SU-DHL-6 (cell line): ENCODE results near the gene ARFGAP1.
"Not testable (repeated sequence)": the region's sequence is repeated elsewhere in the genome, so short reads cannot be mapped to it uniquely, and the experiment has no call there.

Experiments used
- H2AFZ ChIP-seq: fragments of 200-600 bp; sonication (generic); 2 replicates; pipeline ENCODE4 v1.6.1; 2014; ENCODE audit warnings: low read depth, mild to moderate bottlenecking, moderate library complexity, mixed read lengths, antibody characterized with exemption, low read length; ENCODE audit not compliant: severe bottlenecking
- H3F3A ChIP-seq: fragments of 200-600 bp; shearing (Covaris generic); 2 replicates; pipeline ENCODE4 v1.6.0; 2016; ENCODE audit warnings: antibody characterized with exemption, mild to moderate bottlenecking; ENCODE audit not compliant: insufficient read depth
- H3K27ac ChIP-seq: fragments of 200-600 bp; sonication (generic); 2 replicates; pipeline ENCODE4 v1.5.1; 2016; ENCODE audit warnings: low read depth, mild to moderate bottlenecking, low read length, moderate library complexity, mixed read lengths
- H3K27me3 ChIP-seq: fragments of 200-600 bp; sonication (generic), shearing (Covaris generic); 2 replicates; pipeline ENCODE4 v1.6.0; 2014; ENCODE audit warnings: mild to moderate bottlenecking, low read length
- H3K36me3 ChIP-seq: fragments of 200-600 bp; sonication (generic); 2 replicates; pipeline ENCODE4 v1.6.1; 2014; ENCODE audit warnings: mild to moderate bottlenecking, low read length, mixed read lengths
- H3K4me2 ChIP-seq: fragments of 300-600, 200-600 bp; shearing (Covaris generic), sonication (generic); 2 replicates; pipeline ENCODE4 v1.6.0; 2014; ENCODE audit warnings: low read length, low read depth, mild to moderate bottlenecking; ENCODE audit not compliant: poor library complexity, severe bottlenecking
- H3K4me3 ChIP-seq: fragments of 200-600 bp; sonication (generic); 2 replicates; pipeline ENCODE4 v1.5.1; 2014; ENCODE audit warnings: antibody characterized with exemption, low read length, mild to moderate bottlenecking, mixed read lengths; ENCODE audit not compliant: insufficient read depth, poor library complexity, severe bottlenecking
- H3K79me2 ChIP-seq: fragments of 200-600 bp; sonication (generic); 2 replicates; pipeline ENCODE4 v1.6.1; 2014; ENCODE audit warnings: mild to moderate bottlenecking, low read length, moderate library complexity; ENCODE audit not compliant: insufficient read depth
- H3K9ac ChIP-seq: fragments of 200-600 bp; sonication (generic); 2 replicates; pipeline ENCODE4 v1.7.0; 2014; ENCODE audit warnings: mild to moderate bottlenecking, low read length
- H3K9me2 ChIP-seq: fragments of 200-600 bp; sonication (generic); replicated peaks from 2 replicates; pipeline ENCODE4 v1.6.1; 2014; ENCODE audit warnings: low read length; ENCODE audit not compliant: insufficient read depth
- H3K9me3 ChIP-seq: fragments of 200-600 bp; sonication (generic); 2 replicates; pipeline ENCODE4 v1.6.1; 2014; ENCODE audit warnings: low read length, mixed read lengths; ENCODE audit not compliant: insufficient read depth
- H4K20me1 ChIP-seq: fragments of 200-600 bp; sonication (generic); 2 replicates; pipeline ENCODE4 v1.6.1; 2014; ENCODE audit warnings: low read depth, mild to moderate bottlenecking, antibody characterized with exemption, low read length, moderate library complexity, mixed read lengths
- CTCF ChIP-seq: fragments of 200-600 bp; sonication (generic); IDR thresholded peaks from one replicate; pipeline ENCODE4 v1.5.1; 2017; ENCODE audit warnings: antibody characterized with exemption, mild to moderate bottlenecking, low read length, moderate library complexity; ENCODE audit not compliant: insufficient read depth, poor library complexity, severe bottlenecking
- EZH2phosphoT487 ChIP-seq: fragments of 200-600 bp; sonication (generic), shearing (Covaris generic); conservative IDR thresholded peaks from 2 replicates; pipeline ENCODE4 v1.6.1; 2018; ENCODE audit warnings: mild to moderate bottlenecking, antibody characterized with exemption, low read length, moderate library complexity, mixed read lengths

Gene ARFGAP1

GRCh38 chr20:63334356-63334755 is 61.7 kb downstream of the ARFGAP1 start:
- H3K9me3 ChIP-seq, result no peaks in the 10 kb centered on the region
- no peaks in the 10 kb centered on the region for H3K9me2 ChIP-seq
- H3K4me3 ChIP-seq, result no peak overlapping the region
- H3K27ac ChIP-seq, result no peak overlapping the region
- H3K4me2 ChIP-seq, result no peak overlapping the region
- H3K79me2 ChIP-seq, result no peaks in the 10 kb centered on the region
- H2AFZ ChIP-seq, result no peak overlapping the region
- TF ChIP-seq EZH2phosphoT487, result no peak
- TF ChIP-seq CTCF, result no peak
- H3K36me3 ChIP-seq, result no peaks in the 10 kb centered on the region
- no peak overlapping the region for H3K9ac ChIP-seq
- no peaks in the 10 kb centered on the region for H3K27me3 ChIP-seq
- H3F3A ChIP-seq, result no peaks in the 10 kb centered on the region
- no peaks in the 10 kb centered on the region for H4K20me1 ChIP-seq

- not testable (repeated sequence) for H3K36me3 ChIP-seq, H3K4me3 ChIP-seq, H3F3A ChIP-seq, H3K79me2 ChIP-seq, H2AFZ ChIP-seq, H3K9ac ChIP-seq, H3K27ac ChIP-seq, H4K20me1 ChIP-seq, H3K4me2 ChIP-seq, H3K27me3 ChIP-seq, H3K9me3 ChIP-seq, H3K9me2 ChIP-seq
These were observed 62.4 kb downstream of the ARFGAP1 start for GRCh38 chr20:63335060-63335459.

GRCh38 chr20:63335711-63336110 is 63.1 kb downstream of the ARFGAP1 start:
- no peaks in the 10 kb centered on the region for H3K27me3 ChIP-seq
- H3K9me2 ChIP-seq, result no peaks in the 10 kb centered on the region
- no peak overlapping the region for H3K4me2 ChIP-seq
- no peaks in the 10 kb centered on the region for H3F3A ChIP-seq
- no peak overlapping the region for H2AFZ ChIP-seq
- H3K79me2 ChIP-seq, result no peaks in the 10 kb centered on the region
- no peaks in the 10 kb centered on the region for H4K20me1 ChIP-seq
- no peak overlapping the region for H3K27ac ChIP-seq
- H3K36me3 ChIP-seq, result no peaks in the 10 kb centered on the region
- no peak overlapping the region for H3K9ac ChIP-seq
- TF ChIP-seq CTCF (no peak), EZH2phosphoT487 (no peak)
- no peak overlapping the region for H3K4me3 ChIP-seq
- H3K9me3 ChIP-seq, result no peaks in the 10 kb centered on the region

GRCh38 chr20:63336232-63336752 is 63.7 kb downstream of the ARFGAP1 start:
- Histone ChIP-seq H3K9ac (no peak overlapping the region), H2AFZ (no peak overlapping the region), H3K27ac (no peak overlapping the region), H4K20me1 (no peaks in the 10 kb centered on the region), H3K4me3 (no peak overlapping the region), H3K9me3 (no peaks in the 10 kb centered on the region), H3K79me2 (no peaks in the 10 kb centered on the region), H3K36me3 (no peaks in the 10 kb centered on the region), H3K27me3 (no peaks in the 10 kb centered on the region), H3K9me2 (no peaks in the 10 kb centered on the region), H3F3A (no peaks in the 10 kb centered on the region), H3K4me2 (no peak overlapping the region)
- TF ChIP-seq CTCF, result no peak
- TF ChIP-seq EZH2phosphoT487, result no peak
